NCI-H446 treated with DMSO at 0.1 percent for 48 hours (cell line): Measurements from ENCODE around the gene TRAPPC12.
"Not testable (repeated sequence)": the region's sequence is repeated elsewhere in the genome, so short reads cannot be mapped to it uniquely, and the experiment has no call there.

Experiments
- DNase-seq: peaks from one replicate; lab custom pipeline; 2025; lab: John Stamatoyannopoulos, UW

The TRAPPC12 gene

DNA sequence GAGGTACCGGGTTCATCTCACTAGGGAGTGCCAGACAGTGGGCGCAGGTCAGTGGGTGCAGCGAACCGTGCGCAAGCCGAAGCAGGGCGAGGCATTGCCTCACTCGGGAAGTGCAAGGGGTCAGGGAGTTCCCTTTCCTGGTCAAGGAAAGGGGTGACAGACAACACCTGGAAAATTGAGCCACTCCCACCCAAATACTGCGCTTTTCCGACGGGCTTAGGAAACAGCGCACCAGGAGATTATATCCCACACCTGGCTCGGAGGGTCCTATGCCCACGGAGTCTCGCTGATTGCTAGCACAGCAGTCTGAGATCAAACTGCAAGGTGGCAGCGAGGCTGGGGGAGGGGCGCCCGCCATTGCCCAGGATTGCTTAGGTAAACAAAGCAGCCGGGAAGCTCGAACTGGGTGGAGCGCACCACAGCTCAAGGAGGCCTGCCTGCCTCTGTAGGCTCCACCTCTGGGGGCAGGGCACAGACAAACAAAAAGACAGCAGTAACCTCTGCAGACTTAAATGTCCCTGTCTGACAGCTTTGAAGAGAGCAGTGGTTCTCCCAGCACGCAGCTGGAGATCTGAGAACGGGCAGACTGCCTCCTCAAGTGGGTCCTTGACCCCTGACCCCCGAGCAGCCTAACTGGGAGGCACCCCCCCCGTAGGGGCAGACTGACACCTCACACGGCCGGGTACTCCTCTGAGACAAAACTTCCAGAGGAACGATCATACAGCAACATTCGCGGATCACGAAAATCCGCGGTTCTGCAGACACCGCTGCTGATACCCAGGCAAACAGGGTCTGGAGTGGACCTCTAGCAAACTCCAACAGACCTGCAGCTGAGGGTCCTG is 9.9 kb upstream of the TRAPPC12 start:
- DNase-seq, result not testable (repeated sequence)

DNA sequence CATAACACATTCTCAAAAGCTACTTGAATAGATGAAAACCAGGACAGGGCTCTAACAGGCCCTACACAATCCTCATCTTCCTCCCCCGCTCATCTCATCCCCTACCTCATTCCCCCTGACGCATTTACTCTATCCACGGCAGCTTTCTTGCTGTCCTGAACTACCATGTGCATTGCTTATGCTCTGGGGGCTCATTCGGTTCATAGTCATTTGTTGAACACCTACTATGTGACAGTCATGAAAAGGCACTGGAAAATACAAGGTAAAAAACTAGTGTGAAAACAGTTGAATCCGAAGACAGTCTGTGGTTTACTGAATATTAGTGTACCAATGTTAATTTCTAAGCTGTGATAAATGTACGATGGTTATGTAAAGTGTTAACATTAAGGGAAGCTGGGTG is 2.7 kb upstream of the TRAPPC12 start:
- no peak for DNase-seq

DNA sequence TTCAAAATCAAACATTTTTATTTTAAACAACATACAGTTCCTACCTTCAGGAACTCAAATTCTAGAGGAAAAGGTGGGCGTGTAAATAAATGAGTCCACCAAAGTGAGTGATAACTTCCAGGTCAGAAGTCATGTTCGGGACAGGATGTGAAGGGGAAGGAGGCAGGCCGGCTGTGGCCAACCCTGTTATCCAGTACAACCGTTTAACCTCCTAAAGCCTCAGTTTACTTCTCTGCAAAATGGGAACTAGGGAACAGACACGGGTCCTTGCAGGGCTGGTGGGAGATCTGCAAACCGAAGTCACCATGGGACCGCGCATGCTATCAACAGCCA is 2.2 kb upstream of the TRAPPC12 start:
- no peak for DNase-seq

DNA sequence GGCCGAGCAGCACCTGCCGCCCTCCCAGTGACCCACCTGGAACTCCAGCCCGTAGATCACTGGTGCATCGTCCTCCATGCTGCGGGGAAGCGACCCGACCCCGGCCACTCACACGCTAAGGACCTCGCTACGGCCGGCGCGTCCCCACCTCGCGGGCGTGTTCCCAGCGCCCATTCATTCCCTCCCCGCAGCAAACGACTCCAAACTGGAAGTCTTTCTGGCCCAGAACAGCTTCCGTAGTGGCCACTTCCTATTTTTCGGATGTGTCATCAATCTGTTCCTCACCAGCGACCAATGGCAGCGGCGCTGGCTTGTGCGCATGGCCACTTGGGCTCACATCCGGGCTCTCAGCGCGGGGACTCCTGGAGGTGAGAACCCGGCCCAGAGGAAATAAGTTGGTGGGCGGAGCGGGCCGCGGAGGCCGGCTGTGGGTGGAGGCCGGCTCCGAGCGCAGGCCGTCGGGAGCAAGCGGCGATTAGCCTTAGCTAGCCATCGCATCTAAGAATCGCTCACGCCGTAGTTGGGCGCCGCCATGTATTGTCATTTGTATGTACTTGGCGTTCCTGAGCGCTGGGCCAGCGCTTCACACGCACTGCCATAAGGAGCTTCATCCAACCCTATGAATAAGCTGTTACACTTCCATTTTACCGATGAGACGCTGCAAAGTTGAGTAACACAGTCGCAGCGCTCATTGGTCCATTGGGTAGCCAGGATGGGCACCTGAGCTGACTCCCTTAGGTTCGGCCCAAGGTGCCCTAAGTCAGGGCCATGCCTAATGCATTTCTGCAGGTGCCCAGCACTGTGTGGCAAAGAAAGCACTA is 1.7 kb upstream of the TRAPPC12 start, which contains the start of gene EIPR1:
Gene EIPR1 (minus strand): TSS at position 207 of the 821 bp plus-strand sequence. CDS start 129 bp downstream, at position 78.
- peak; percentile 97 for DNase-seq

DNA sequence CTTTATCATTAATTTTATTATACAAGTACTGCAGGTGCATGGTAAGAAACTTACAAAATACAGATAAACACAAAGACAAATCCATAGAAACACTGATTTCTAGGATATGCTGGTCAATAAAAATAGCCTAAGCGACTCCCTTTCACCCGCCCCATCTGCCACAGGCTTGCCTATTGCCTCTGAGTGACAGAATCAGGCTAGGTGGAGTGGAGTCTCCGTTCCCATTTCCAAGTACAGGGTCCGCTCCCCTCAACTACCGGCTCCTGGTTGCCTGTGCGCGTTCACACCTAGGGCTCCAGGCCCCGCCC is 201 bp upstream of the TRAPPC12 start:
- no peak for DNase-seq

DNA sequence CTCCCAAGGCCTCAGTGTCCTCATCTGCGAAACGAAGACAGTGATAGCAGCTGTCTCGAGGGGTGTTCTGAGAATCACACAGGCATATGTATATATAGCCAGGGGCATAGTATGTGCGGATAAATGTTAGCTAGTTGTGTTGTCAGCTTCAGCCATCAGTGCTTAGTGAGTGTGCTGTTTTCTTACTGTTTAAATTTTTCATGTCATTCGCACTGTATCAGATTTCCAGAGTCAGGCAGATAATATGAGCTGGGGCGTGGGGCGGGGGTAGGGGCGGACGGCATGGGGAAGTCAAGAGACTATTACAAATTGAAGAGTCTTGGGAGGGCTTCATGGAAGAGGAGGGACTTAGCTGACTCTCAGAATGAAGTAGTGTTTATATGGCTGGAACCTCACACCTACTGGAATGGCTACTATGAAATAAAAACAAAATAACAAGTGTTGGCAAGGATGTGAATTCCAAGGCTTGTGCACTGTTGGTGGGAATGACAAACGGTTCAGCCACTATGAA is 7.0 kb downstream of the TRAPPC12 start:
- no peak for DNase-seq

DNA sequence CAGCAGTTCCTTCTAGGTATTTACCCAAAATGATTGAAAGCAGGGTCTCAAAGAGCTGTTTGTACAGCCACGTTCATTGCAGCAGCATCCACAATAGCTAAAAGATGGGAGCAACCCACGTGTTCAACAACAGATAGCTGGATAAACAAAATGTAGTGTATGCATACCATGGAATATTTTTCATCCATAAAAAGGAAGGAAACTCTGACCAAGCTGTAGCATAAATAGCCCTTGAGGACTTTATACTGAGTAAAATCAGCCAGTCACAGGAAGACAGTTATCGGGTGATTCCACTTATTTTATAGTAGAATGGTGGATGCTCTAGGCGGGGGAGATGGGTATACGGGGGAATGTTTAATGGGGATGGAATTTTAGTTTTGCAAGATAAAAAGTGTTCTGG is 7.5 kb downstream of the TRAPPC12 start:
- DNase-seq, result no peak

DNA sequence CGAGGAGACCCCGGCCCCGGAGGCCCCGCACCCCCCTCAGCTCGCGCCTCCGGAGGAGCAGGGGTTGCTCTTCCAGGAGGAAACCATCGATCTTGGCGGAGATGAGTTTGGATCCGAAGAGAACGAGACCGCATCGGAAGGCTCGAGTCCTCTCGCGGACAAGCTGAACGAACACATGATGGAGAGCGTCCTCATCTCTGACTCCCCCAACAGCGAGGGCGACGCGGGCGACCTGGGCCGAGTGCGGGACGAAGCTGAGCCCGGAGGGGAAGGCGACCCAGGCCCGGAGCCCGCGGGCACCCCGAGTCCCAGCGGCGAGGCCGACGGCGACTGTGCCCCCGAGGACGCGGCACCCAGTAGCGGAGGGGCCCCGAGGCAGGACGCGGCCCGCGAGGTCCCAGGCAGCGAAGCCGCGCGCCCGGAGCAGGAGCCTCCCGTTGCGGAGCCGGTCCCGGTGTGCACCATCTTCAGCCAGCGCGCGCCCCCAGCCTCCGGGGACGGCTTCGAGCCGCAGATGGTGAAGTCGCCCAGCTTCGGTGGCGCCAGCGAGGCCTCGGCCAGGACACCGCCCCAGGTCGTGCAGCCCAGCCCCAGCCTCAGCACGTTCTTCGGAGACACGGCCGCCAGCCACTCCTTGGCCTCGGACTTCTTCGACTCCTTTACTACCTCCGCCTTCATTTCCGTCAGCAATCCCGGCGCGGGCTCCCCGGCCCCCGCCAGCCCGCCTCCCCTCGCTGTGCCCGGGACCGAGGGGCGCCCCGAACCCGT is 8.3 kb downstream of the TRAPPC12 start:
- no peak for DNase-seq

DNA sequence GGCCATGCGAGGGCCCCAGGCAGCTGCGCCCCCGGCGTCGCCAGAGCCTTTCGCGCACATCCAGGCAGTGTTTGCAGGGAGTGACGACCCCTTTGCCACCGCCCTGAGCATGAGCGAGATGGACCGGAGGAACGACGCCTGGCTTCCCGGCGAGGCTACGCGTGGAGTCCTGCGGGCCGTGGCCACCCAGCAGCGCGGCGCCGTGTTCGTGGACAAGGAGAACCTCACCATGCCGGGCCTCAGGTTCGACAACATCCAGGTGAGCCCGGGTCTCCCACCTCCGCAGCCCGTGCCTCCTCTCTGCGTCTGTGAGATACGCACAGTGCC is 8.9 kb downstream of the TRAPPC12 start:
- no peak for DNase-seq

DNA sequence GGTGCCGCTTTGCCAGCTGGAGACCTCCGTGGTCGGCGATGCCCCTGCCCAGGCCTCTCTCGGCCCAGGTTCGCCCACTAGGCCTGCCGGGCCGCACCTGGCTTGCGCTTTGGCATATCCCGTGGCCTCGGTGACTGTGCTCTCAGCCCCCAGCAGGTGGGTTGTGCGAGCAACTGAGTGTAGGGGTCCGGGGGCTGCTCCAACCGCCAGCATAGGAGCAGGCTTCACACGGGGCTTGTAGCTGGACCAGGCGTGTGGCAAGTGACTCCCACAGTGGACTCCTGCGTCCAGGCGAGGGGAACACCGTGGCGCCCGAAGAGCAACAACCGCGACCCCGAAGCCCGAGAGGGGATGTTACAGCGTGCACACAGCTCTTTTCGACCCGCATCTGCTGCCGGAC is 9.7 kb downstream of the TRAPPC12 start:
- DNase-seq, result no peak

DNA sequence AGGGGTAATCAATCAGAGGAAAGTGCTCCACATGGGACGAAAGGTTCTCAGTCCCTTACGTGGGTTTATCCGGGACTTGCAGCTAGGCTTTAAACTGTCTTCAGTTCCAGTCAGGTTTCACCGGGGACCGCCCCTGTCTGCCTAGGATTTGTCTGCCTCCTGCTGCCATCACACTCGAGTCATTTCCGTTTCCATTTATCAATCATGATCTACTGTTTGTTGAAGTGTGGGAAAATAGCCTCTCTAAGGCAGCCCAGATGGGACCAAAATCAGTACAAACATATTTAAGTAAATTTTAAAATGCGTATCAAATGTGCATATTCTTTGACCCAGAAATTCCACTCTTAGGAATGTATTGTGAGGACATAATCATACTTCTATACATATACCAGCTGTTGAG is 10.5 kb downstream of the TRAPPC12 start:
- no peak for DNase-seq

DNA sequence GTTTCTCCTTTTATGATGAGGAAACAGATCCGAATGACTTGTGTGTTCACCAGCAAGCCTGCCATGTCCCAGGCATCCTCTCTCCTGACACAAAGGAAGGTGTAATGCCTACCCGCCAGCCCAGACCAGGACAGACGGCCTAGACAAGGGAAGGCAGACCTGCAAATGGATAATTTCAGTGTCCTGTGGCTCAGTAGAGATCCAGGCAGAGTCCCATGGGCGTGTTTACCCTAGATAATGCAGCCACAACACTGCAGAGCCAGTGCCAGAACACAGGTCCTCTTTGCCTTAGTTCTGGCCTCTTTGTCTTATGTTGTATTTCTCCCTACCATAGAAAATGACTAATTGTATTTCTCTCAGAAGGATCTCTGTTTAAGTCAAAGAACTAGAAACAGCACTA is 12.7 kb downstream of the TRAPPC12 start:
- no peak for DNase-seq

DNA sequence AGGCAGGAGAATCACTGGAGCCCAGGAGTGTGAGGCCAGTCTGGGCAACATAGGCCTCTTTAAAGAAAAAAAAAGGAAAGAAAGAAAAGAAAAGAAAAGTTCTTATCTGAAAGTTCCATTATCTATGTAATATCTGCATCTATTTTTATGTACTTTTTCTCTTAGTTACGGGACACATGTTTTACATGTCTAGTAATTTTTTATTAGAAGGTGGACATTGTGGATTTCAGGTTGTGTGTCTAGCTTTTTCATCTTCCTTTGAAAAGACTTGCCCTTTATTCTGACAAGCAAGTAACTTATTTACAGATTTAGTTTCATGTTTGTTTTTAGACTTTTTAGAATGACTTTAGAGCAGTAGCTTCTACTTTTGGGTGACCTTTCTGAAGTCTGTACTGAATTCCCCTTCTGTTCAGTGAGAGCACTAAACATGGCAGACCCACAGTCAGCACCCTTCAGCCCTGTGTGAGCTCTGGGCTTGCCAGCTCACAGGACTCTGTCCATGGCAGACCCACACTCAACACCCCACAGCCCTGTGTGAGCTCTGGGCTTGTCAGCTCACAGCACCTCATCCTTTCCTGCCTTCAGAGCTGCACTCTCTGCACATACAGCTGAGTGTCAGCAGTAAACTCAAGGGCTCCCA is 17.5 kb downstream of the TRAPPC12 start:
- DNase-seq, result no peak

DNA sequence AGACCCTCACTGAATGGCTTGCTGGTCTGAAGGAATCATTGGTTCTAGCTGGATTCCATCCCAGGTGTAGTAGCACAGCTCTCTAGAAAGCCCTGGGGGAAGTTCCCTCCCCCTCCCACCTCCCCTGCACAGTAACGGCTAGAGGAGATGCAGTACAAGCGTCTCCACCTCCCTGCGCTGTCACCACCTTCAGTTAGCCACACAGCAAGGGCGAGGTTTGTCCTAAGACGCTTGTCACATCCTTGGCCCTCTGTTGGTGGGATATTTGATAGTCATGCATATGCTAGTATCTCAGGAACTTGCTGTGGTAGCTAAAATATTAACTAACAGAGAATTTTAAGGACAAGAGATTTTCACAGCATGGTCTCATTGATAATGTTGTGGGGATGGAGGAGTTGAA is 19.4 kb downstream of the TRAPPC12 start:
- DNase-seq, result no peak

DNA sequence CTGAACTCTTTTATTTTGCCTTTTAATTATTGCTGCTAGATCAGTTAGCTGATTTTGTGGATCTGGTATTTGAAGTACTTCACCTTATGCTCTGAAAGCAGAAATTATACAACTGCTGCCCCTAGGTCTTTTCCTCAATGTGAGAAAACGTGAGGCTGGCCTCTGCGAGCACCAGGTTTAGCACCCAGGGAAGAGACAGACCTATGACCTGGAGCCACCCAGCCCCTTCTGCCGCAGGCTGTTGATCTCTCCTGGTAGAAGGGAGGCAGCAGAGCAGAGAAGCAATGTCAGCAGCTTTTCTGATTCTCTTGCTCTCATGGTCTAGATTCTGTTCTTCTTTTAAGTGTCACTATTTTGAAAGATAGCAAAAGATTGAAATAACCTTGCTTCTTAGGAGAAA is 19.9 kb downstream of the TRAPPC12 start:
- no peak for DNase-seq

DNA sequence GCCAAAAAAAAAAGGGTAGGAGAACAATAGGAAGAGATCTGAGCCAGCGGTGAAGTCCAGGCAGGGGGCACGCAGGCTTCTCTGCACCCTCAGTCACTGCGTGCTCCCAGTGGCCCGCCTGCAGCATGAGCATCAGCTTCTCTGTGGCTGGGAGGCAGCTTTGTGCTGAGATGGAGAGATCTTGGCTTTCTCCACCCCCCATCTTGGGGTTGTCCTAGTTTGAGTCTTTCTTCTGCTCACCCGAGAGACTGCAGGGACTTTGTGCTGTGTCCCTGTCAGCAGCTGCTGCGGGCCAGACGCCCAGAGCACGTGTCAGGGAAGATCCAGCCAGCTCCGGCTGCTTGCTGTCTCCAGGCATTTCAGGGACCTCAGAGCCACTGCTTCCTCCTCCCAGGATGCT is 20.3 kb downstream of the TRAPPC12 start:
- DNase-seq, result no peak

DNA sequence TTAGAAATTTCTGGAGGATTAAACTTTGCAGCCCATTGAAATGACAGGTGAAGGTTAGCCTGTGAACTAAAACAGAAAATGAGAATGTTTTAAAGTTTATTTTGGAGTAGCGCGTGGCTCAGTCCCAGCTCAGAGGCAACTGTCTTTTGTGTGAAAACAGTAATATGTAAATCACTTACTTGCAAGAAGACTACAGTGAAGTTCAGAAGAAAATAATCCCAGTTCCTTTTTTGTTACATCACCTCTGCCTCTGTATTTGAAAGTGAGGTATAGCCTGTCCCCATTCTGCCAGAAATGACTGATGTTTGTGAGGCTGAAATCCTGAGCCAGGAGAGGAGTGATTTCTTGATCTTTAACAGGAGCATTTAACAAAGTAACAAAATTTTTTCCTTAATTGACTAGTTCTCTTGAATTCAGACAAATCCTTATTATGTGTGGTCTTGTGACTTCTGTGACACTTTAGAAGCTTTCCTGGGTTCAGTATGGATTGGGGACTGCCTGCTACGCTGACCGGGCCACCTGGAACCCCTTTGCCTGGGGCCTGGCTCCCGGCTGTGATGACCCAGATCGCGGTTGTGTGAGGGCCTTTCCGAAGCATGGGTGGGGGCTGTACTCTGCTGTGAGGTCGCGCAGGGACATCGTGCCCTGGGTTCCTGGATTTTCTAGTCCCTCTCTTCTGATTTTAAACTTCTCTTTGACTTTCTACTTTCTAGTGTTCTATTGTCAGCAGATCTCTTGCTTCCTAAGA is 24.3 kb downstream of the TRAPPC12 start:
- DNase-seq, result no peak

DNA sequence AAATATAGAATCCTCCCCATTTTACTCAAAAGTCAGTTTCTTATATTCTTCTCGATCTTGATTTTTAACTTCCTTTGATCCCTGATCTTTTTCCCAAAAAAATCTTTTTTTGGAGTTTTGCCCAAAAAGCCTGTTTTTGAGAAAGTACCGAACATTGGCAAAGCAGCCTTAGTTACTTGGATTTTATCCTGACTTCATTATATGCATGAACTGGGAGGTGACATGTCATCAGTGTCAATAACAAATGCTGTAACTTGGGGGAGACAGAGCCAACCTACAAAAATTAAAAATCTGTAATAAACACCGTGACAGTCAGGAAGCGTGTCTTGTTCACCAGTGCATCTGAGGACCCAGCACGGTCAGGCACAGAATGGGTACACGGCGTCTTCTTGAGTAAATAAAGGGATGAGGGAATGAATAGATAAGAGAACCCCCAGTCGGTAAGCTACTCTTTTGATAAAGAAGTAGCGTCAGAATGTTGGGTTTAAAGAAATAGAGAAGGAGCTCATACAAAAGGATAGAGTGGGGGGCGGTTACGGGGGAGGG is 24.9 kb downstream of the TRAPPC12 start:
- no peak for DNase-seq

DNA sequence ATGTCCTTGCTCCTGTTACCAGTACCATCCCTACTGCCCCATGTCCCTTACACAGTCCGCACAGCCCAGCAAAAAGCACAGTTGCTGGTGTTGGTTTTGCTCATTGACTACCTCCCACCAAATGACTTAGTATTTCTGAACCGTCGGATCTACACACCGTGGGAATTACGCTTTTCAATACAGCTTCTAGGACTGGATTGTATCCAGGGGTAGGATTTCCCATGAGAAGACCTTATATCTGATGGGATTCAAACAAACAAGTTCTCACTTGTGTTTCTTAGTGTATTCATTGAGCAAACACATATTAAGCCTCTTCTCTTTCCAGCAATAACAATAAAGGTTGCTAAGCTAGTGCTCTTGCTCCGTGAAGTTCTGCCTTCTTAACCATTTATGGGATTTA is 25.8 kb downstream of the TRAPPC12 start:
- no peak for DNase-seq

DNA sequence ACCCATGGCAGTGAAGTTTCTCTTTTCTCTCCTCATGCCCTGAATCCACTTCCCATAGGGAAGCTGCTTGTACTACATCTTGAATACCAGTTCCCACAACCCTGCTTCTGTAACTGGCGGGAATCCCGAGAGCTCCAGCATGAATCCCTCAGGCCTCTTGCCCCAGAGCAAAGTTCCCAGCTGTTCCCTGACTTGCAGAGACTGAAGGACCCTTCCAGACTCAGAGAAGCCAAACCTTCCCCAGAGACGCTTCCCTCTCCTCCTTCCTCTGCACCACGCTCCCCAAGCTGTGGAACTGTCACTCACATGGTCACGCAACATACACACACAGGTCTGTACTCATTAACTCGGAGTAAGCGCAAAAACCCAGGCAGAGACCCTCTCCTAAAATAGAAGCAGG is 26.4 kb downstream of the TRAPPC12 start:
- DNase-seq, result no peak

DNA sequence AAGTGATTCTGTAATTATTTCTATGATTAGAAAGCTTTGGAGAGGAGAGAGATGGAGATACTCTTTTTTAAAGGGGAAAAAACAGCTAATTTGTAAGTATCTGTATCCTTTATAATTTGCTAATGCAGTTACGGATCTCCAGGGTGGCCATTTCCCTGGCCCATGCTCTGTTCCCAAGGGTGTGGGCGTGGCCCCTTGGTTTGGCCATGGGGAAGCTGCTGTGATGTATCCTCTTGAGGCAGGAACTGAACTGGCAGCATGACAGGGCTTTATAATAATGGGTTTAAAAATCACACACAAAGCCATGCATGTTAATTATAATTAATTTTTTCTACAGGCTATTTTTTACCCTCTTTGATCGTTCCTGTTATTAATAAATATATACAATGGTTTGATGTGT is 27.0 kb downstream of the TRAPPC12 start:
- DNase-seq, result no peak
